Neural cell (in vitro differentiated cells): ENCODE measurements around the gene PSORS1C2.

Experiments used
- EP300 ChIP-seq: fragments of 450-650 bp; conservative IDR thresholded peaks from 2 replicates; pipeline ENCODE4 v1.6.1; 2014; ENCODE audit warnings: antibody characterized with exemption, mild to moderate bottlenecking, moderate library complexity; ENCODE audit not compliant: poor library complexity, severe bottlenecking
- EZH2 ChIP-seq: fragments of 200-600, 300-800 bp; shearing (Covaris generic), sonication (generic); IDR thresholded peaks from 2 replicates; pipeline ENCODE4 v1.6.1; 2014; ENCODE audit warnings: antibody characterized with exemption, low read length, borderline replicate concordance, mild to moderate bottlenecking; ENCODE audit not compliant: insufficient read depth, poor library complexity, severe bottlenecking
- MXI1 ChIP-seq: fragments of 450-650 bp; conservative IDR thresholded peaks from 2 replicates; pipeline ENCODE4 v1.6.1; 2014; ENCODE audit warnings: antibody characterized with exemption, mild to moderate bottlenecking; ENCODE audit not compliant: poor library complexity, severe bottlenecking
- POLR2AphosphoS5 ChIP-seq: IDR thresholded peaks from 2 replicates; pipeline ENCODE4 v1.6.1; 2012
- TAF1 ChIP-seq: IDR thresholded peaks from 2 replicates; pipeline ENCODE4 v1.6.1; 2012; ENCODE audit warnings: low read depth
- TF ChIP-seq, protein P1 (sequence below): fragments of 450-650 bp; IDR thresholded peaks from 2 replicates; pipeline ENCODE4 v1.5.1; 2014; ENCODE audit warnings: antibody characterized with exemption, mild to moderate bottlenecking, moderate library complexity; ENCODE audit not compliant: poor library complexity, severe bottlenecking

GRCh38 chr6:31142361-31142761, 3.5 kb upstream of the PSORS1C2 start:
- no peak for TF ChIP-seq EP300
- TF ChIP-seq, protein P1, sequence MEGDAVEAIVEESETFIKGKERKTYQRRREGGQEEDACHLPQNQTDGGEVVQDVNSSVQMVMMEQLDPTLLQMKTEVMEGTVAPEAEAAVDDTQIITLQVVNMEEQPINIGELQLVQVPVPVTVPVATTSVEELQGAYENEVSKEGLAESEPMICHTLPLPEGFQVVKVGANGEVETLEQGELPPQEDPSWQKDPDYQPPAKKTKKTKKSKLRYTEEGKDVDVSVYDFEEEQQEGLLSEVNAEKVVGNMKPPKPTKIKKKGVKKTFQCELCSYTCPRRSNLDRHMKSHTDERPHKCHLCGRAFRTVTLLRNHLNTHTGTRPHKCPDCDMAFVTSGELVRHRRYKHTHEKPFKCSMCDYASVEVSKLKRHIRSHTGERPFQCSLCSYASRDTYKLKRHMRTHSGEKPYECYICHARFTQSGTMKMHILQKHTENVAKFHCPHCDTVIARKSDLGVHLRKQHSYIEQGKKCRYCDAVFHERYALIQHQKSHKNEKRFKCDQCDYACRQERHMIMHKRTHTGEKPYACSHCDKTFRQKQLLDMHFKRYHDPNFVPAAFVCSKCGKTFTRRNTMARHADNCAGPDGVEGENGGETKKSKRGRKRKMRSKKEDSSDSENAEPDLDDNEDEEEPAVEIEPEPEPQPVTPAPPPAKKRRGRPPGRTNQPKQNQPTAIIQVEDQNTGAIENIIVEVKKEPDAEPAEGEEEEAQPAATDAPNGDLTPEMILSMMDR, result no peak
- TF ChIP-seq POLR2AphosphoS5, result no peak
- TF ChIP-seq EZH2, result no peak
- TF ChIP-seq MXI1, result no peak
- TF ChIP-seq TAF1, result no peak
